ENCODE results near the gene LHX3.

DNA sequence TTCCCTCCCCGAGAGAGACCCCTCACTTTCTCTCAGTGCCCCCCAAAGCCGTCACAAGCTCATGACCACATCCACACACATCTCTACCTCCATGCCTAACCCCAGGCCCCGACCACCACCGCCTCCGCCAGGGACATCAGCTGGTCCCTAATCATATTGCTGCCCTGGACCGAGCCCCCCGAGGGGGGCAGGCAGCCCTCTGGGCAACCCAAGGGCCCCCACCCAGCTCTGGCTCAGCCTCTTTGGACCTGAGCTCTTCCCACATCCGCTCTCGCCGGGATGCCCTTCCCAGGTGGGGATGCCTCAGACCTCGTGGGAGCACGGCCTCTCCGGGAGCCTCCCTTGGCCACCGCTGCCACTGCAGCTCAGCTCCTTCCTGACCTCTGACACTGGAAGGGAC is 18.5 kb downstream of the LHX3 start:
- TF ChIP-seq, protein P1, sequence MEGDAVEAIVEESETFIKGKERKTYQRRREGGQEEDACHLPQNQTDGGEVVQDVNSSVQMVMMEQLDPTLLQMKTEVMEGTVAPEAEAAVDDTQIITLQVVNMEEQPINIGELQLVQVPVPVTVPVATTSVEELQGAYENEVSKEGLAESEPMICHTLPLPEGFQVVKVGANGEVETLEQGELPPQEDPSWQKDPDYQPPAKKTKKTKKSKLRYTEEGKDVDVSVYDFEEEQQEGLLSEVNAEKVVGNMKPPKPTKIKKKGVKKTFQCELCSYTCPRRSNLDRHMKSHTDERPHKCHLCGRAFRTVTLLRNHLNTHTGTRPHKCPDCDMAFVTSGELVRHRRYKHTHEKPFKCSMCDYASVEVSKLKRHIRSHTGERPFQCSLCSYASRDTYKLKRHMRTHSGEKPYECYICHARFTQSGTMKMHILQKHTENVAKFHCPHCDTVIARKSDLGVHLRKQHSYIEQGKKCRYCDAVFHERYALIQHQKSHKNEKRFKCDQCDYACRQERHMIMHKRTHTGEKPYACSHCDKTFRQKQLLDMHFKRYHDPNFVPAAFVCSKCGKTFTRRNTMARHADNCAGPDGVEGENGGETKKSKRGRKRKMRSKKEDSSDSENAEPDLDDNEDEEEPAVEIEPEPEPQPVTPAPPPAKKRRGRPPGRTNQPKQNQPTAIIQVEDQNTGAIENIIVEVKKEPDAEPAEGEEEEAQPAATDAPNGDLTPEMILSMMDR (IDR thresholded peaks at IDR 0.05; ENCODE audit: poor library complexity, severe bottlenecking), result no peak
- TF ChIP-seq EZH2 (IDR thresholded peaks at IDR 0.05; ENCODE audit: borderline replicate concordance, insufficient read depth, low read length, poor library complexity, severe bottlenecking), result no peak
